Urinary bladder (tissue), 4 donors: ENCODE results near the gene SLFNL1. TPM values are rescaled to one million over a fixed set of nuclear protein-coding genes. Genes with fewer than 3 reads are reported as not detected.

Source experiments
- DNase-seq: peaks from one replicate; pipeline ENCODE4 v3.0.0-alpha.2; 2015; ENCODE audit errors: extremely low spot score
- H3K27ac ChIP-seq: one replicate; pipeline ENCODE4 v1.5.1; 2013; ENCODE audit warnings: low read depth, mild to moderate bottlenecking, moderate library complexity
- H3K36me3 ChIP-seq: one replicate; pipeline ENCODE4 v1.6.1; 2013; ENCODE audit warnings: mild to moderate bottlenecking, moderate library complexity; ENCODE audit not compliant: insufficient read depth
- H3K4me1 ChIP-seq: one replicate; pipeline ENCODE4 v1.6.1; 2013; ENCODE audit warnings: mild to moderate bottlenecking, moderate library complexity; ENCODE audit not compliant: insufficient read depth
- H3K4me3 ChIP-seq: one replicate; pipeline ENCODE4 v1.5.1; 2013; ENCODE audit warnings: low read depth, low read length
- WGBS: extraction: QIAGEN DNeasy Blood & Tissue Kit; methylation state at CpG from one replicate; pipeline ENCODE4 v1.1.7; 2013; 5-methylcytosine and 5-hydroxymethylcytosine counted together
- polyA plus RNA-seq: library from polyadenylated mRNA; stranded (reverse); fragments of 200-250 nt; gene quantifications from one replicate; pipeline ENCODE4 v1.2.3, GENCODE V29; 2013
- total RNA-seq: library from RNA; depleted of rRNA; stranded (reverse); fragments of >200 nt; gene quantifications from one replicate; pipeline ENCODE4 v1.2.3, GENCODE V29; 2014
- donor health status: healthy with polysubstance abuse.
- donor health status: healthy.

SLFNL1 gene
- total and polyA plus RNA-seq, 2 donors: 0.24 to 0.69 TPM

- peaks cover 5% of the 10 kb centered on the region for H3K4me1 ChIP-seq
- peak overlapping the region; percentile 65 for H3K4me3 ChIP-seq
- DNase-seq: no peak
- WGBS: 29% methylated on average over 17 of the region's 17 CpGs
- H3K27ac ChIP-seq: peak overlapping the region; percentile 84
- no peaks in the 10 kb centered on the region for H3K36me3 ChIP-seq
Observed at GRCh38 chr1:40978886-40979240, 42.7 kb downstream of the SLFNL1 start.

GRCh38 chr1:40977716-40978115 is 43.8 kb downstream of the SLFNL1 start:
- Histone ChIP-seq H3K4me3 (no peak overlapping the region), H3K36me3 (no peaks in the 10 kb centered on the region), H3K27ac (no peak overlapping the region), H3K4me1 (peaks cover 5% of the 10 kb centered on the region)
- 100% methylated on average over 1 of the region's 1 CpG for WGBS
- DNase-seq: no peak

GRCh38 chr1:40976952-40977690 is 44.4 kb downstream of the SLFNL1 start:
- Histone ChIP-seq H3K36me3 (no peaks in the 10 kb centered on the region), H3K27ac (no peak overlapping the region), H3K4me1 (peaks cover 5% of the 10 kb centered on the region), H3K4me3 (no peak overlapping the region)
- WGBS: 84% methylated on average over 5 of the region's 5 CpGs
- DNase-seq: no peak

- DNase-seq: no peak
- Histone ChIP-seq H3K27ac (no peak overlapping the region), H3K4me1 (peaks cover 2% of the 10 kb centered on the region), H3K36me3 (no peaks in the 10 kb centered on the region), H3K4me3 (no peak overlapping the region)
- WGBS: 81% methylated on average over 9 of the region's 9 CpGs
Observed at GRCh38 chr1:40974945-40975344, 46.6 kb downstream of the SLFNL1 start.

- Histone ChIP-seq H3K36me3 (no peaks in the 10 kb centered on the region), H3K4me1 (no peaks in the 10 kb centered on the region), H3K27ac (no peak overlapping the region), H3K4me3 (no peak overlapping the region)
- DNase-seq: no peak
- 62% methylated on average over 2 of the region's 2 CpGs for WGBS
Observed at GRCh38 chr1:40973912-40974311, 47.6 kb downstream of the SLFNL1 start.

- Histone ChIP-seq H3K36me3 (no peaks in the 10 kb centered on the region), H3K4me1 (no peaks in the 10 kb centered on the region), H3K27ac (no peak overlapping the region), H3K4me3 (no peak overlapping the region)
- DNase-seq: no peak
- 84% methylated on average over 1 of the region's 1 CpG for WGBS
Observed at GRCh38 chr1:40971966-40972365, 49.6 kb downstream of the SLFNL1 start.

- no peak for DNase-seq
- Histone ChIP-seq H3K36me3 (no peaks in the 10 kb centered on the region), H3K4me1 (no peaks in the 10 kb centered on the region), H3K27ac (no peak overlapping the region), H3K4me3 (no peak overlapping the region)
- WGBS: 92% methylated on average over 6 of the region's 6 CpGs
Observed at GRCh38 chr1:40969445-40969844, 52.1 kb downstream of the SLFNL1 start.

DNA sequence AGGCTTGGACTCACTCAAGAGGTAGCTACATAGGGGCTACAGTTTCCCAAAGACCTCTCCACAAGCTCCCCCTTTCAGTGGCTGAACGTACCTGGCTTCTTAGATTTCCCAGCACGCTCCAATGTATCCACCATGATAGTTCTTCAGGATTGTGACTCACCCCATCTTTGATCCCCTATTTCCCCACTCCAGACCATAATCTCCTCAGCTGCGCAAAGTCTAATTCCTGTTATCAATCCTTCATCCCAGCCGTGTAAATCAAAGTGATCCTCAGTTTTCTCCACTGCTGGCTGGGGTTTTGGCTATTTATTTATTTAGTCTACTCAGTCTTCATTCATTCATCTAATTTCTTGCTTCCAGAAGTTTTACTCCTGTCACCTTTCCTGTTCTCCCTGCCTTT is 55.1 kb downstream of the SLFNL1 start:
- Histone ChIP-seq H3K4me3 (no peak overlapping the region), H3K36me3 (no peaks in the 10 kb centered on the region), H3K4me1 (no peaks in the 10 kb centered on the region), H3K27ac (no peak overlapping the region)
- DNase-seq: no peak
- 82% methylated on average over 4 of the region's 4 CpGs for WGBS

Other genes starting within 250 kb of the SLFNL1 start
- 2.0 TPM for gene KCNQ4, start 237.9 kb downstream of the SLFNL1 start, total RNA-seq
- gene KCNQ4, start 237.9 kb downstream of the SLFNL1 start, polyA plus RNA-seq: 13.1 TPM
- gene CITED4, start 159.4 kb downstream of the SLFNL1 start, total RNA-seq: 2.0 TPM
- gene CITED4, start 159.4 kb downstream of the SLFNL1 start, polyA plus RNA-seq: 8.8 TPM
- gene CTPS1, start 42.0 kb downstream of the SLFNL1 start, total RNA-seq: 22.9 TPM
- gene CTPS1, start 42.0 kb downstream of the SLFNL1 start, polyA plus RNA-seq: 43.8 TPM
- 46.8 TPM for gene SCMH1, start 220.6 kb upstream of the SLFNL1 start, total RNA-seq
- 59.8 TPM for gene SCMH1, start 220.6 kb upstream of the SLFNL1 start, polyA plus RNA-seq